Measurements from ENCODE around the gene IMMP2L.

- TF ChIP-seq CTCF (IDR thresholded peaks at IDR 0.05), result no peak
- TF ChIP-seq POLR2A (IDR thresholded peaks at IDR 0.05), result no peak
These were observed 388.3 kb downstream of the IMMP2L start for GRCh38 chr7:111173990-111174389.
